Stimulated activated CD4-positive, alpha-beta T cell treated with anti-CD3 and anti-CD28 coated beads, Interleukin-1b, Interleukin-23, amount 100 ng/mL, for 48 hours (primary cell): Measurements from ENCODE around the gene AKAP8.
"Not testable (repeated sequence)": the region's sequence is repeated elsewhere in the genome, so short reads cannot be mapped to it uniquely, and the experiment has no call there.

Experiments
- DNase-seq: peaks from one replicate; pipeline ENCODE4 v3.0.0-alpha.2; 2020

The AKAP8 gene

DNA sequence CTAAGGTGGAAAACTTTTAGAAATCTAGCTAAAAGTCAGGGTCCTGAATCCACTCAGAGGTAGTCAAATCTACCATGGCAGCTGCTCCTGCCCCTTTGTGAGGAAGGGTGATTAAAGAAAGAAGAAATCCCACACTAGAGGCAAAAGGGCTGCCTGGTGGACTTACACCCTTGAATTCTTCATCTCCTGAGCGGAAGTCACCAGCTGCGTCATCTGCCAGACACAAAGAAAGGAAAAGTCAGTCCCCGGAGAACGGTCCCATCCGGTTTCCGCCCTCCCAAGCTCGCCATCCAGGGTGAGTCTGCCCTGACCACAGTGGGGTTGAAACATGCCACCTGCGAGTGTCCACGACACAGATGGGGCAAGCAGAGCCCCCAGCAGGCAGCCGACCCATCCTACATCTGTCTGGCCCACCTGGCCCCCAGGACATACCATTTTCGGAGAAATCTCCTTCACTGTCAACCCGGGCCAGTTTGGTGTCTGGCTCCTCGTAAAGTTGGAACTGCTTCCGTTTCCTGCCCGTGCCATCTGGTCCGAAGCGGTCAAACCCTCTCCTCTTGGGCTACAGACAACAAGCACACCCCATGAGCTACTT lies 7.7 kb downstream of the AKAP8 start:
- no peak for DNase-seq

DNA sequence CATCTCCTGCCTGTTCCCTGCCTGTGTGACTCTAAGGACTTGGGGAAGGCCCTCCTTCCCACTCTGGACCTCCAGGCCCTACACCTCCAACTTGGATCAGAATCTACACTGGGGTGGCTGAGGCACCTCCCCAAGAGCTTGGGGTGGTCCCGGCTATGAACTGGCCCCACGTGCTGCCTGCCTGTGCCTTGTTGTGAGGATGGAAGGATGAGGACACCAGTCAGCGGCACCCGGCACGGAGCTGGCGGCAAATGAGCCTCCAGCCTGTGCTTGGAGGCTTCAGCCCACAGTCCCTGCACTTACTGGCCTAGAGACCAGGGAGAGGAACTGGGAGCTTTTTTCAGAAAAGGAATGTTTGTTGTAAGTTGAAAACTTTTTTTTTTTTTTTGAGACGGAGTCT lies 8.5 kb downstream of the AKAP8 start:
- no peak for DNase-seq

GRCh38 chr19:15369594-15369891 lies 10.0 kb downstream of the AKAP8 start:
- no peak for DNase-seq

DNA sequence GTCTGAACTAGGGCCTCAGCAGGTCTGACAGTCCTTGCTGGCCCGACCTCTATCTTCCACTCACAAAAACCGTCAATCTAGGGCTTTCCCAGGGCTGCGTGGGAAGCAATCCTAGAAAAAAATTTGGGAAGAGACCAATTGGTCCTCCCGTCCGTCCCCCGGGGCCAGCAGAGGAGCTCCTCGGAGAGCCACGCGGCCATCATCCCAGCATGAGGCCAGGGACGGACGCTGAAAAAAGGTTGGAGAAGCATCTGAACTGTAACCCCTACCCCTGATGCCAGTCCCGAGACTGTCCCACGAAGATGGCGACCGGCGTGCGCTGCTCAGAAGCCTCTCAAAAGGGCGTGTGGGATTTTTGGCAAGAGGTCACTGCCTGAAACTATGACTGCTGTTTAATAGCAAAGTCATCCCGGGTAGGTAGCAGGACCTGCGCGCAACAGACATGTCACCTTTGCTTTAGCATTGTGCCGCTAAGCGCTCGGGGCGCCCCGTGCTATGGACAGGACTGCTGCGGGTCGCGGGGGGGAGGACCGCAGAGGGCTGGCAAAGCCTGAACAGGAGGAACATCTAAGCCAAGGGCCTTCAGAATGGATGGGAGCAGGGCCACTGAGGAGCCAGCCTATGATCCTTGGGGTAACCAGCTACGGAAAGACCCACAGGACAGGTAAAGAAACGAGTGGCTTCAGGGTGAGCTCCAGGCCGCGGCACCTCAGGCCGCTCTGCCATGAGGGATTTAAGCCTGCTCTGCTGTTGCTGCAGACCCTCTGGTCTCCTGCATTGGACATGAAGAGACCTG lies 10.6 kb downstream of the AKAP8 start:
- DNase-seq: no peak

GRCh38 chr19:15368051-15368632 lies 11.4 kb downstream of the AKAP8 start:
- no peak for DNase-seq

DNA sequence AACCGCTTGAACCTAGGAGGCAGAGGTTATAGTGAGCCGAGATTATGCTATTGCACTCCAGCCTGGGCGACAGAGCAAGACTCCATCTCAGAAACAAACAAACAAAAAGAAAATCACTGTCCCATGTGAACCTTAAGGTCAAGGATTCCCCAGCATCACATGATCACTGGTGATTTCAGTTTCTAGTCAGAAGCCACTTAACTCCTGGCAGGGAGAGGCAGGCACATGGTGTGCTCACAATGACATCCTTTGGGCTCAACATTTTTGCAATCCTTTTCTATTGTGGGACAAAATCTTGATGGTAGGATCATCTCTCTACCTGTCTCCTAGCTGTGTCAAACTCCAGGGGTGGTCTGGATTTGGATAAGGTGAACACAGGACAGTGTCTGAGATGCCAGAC lies 12.1 kb downstream of the AKAP8 start:
- DNase-seq: no peak

GRCh38 chr19:15365264-15365663 lies 14.3 kb downstream of the AKAP8 start:
- DNase-seq: no peak

DNA sequence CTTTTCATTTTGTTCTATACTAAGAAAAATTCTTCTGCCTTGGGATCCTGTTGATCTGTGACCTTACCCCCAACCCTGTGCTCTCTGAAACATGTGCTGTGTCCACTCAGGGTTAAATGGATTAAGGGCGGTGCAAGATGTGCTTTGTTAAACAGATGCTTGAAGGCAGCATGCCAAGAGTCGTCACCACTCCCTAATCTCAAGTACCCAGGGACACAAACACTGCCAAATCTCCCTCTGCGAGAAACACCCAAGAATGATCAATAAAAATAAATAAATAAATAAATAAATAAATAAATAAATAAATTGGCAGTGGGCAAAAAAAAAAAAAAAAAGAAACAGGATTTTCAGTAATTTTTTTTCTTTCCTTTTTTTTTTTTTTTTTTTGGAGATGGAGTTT lies 15.8 kb downstream of the AKAP8 start:
- DNase-seq: not testable (repeated sequence)

GRCh38 chr19:15363048-15363447 lies 16.5 kb downstream of the AKAP8 start:
- not testable (repeated sequence) for DNase-seq

GRCh38 chr19:15360015-15360414 lies 19.6 kb downstream of the AKAP8 start:
- not testable (repeated sequence) for DNase-seq

- DNase-seq: no peak
Measured at GRCh38 chr19:15358918-15359317, 20.7 kb downstream of the AKAP8 start.

- DNase-seq: no peak
Measured at GRCh38 chr19:15357906-15358305, 21.7 kb downstream of the AKAP8 start.

DNA sequence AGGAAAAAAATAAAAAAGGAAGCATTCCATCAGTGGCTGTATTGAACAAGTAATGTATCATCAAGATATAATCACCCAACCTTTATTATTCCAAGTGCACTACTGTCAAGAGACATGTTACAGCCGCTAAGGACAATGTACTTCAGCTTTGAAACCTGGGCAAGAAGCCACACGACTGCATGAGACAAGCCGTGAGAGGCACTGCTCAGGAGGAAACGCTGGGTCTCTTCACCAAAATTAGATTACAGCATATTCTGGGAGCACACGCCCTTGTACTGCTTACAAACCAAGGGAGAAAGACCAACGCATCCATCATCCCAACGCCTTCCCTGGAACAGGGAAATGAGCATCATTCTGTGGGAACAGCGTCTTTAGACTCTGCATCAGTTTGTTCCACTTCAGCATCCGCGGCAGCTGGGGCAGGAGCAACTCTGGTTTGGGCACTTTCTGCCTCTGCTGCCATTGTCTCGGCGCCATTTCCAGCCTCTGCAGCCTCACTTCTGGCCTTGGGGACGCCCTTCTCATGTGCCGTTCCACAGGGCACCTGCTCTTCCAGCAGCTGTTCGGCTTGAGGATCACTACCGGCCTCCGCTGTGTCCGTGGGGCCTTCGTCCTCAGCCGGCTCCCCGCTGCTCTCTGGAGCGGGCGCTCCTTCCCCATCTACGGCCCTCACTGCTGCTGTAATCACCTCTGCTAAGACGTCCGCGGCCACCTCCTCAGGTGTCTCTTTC lies 24.9 kb downstream of the AKAP8 start:
- no peak for DNase-seq

DNA sequence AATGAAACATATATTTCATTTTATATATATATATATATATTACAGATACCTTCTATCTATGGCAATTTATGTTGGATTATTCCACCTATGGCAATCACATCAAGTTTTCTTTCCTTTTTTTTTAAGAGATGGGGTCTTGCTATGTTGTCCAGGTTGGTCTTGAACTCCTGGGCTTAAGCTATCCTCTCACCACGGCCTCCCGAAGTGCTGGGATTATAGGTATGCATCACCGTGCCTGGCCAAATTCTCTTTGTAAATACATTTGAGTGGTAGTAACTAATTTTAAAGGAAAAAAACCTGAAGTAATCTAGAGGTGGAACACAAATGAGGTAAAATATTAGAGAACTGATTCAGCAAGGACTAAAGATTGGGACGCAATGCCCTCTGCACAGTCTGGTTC lies 25.7 kb downstream of the AKAP8 start:
- no peak for DNase-seq

- not testable (repeated sequence) for DNase-seq
Measured at GRCh38 chr19:15352535-15352934, 27.1 kb downstream of the AKAP8 start.

DNA sequence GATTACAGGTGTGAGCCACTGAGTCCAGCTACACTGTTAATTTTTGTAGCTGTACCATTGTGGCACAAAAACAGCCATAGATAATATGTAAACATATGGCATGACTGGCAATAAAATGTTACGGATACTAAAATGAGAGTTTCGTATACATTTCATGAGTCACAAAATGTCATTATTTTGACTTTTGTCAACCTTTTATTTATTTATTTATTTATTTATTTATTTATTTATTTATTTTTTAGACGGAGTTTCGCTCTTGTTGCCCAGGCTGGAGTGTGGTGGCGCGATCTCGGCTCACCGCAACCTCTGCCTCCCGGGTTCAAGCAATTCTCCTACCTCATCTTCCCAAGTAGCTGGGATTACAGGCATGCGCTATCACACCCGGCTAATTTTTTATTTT lies 38.3 kb downstream of the AKAP8 start:
- not testable (repeated sequence) for DNase-seq

- no peak for DNase-seq
Measured at GRCh38 chr19:15340086-15340485, 39.5 kb downstream of the AKAP8 start.

DNA sequence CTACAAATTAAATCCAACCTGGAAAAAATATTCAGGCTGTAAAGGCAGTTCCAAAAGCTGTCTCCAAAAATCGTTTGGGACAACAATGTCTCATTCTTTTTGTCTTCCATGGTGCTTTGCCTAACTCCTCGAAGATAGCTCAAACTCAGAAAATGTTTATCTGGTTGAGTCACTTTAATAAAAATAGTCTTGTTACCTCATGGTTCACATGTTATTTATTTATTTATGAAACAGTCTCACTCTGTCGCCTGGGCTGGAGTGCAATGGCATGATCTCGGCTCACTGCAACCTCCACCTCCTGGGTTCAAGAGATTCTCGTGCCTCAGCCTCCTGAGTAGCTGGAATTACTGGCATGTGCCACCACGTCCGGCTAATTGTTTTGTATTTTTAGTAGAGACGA lies 42.4 kb downstream of the AKAP8 start:
- no peak for DNase-seq

DNA sequence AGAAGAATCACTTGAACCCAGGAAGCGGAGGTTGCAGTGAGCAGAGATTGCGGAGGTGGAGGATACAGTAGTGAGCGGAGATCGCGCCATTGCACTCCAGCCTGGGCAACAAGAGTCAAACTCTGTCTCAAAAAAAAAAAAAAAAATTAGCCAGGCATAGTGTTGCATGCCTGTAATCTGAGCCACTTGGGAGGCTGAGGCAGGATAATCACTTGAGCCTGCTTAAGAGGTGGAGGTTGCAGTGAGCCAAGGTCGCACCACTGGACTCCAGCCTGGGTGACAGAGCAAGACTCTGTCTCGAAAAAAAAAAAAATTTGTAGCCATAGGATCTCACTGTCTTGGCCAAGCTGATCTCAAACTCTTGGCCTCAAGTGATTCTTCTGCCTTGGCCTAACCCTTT lies 43.6 kb downstream of the AKAP8 start:
- not testable (repeated sequence) for DNase-seq

- DNase-seq: peak; percentile 70
Measured at GRCh38 chr19:15332311-15332996, 47.1 kb downstream of the AKAP8 start, which contains the start of gene BRD4. TSS of gene BRD4 (minus strand) at chr19:15332539. CDS start at chr19:15273099, 59,440 bp downstream.

GRCh38 chr19:15331419-15332310 lies 47.9 kb downstream of the AKAP8 start:
- peak; percentile 56 for DNase-seq
